Subcutaneous adipose tissue (tissue), 4 donors: ENCODE results near the gene POLR2E. TPM values are rescaled to one million over a fixed set of nuclear protein-coding genes. Genes with fewer than 3 reads are reported as not detected.

Experiments
- CTCF ChIP-seq: fragments of 450-650 bp; IDR thresholded peaks from one replicate; pipeline ENCODE4 v1.5.1; 2016; ENCODE audit warnings: low read depth, mild to moderate bottlenecking, control low read depth, antibody characterized with exemption, moderate library complexity
- total RNA-seq, 4 donors: library from RNA; depleted of rRNA; stranded (reverse); fragments of >200 nt; gene quantifications; one replicate each; pipeline ENCODE4 v1.1.0, GENCODE V29; 2016

POLR2E gene
- total RNA-seq, 4 donors from 2014 or later: 81.8 to 302 (median 127) TPM

GRCh38 chr19:1041272-1041834 is 53.8 kb downstream of the POLR2E start:
- no peak for TF ChIP-seq CTCF

- TF ChIP-seq CTCF: no peak
These were observed 54.5 kb downstream of the POLR2E start for GRCh38 chr19:1040476-1041271.

- TF ChIP-seq CTCF: no peak
These were observed 55.3 kb downstream of the POLR2E start, which contains the start of gene ABCA7 for GRCh38 chr19:1039646-1040475. ABCA7 (plus strand) TSS chr19:1040107; CDS start chr19:1041362, 1,255 bp downstream.

- no peak for TF ChIP-seq CTCF
These were observed 56.1 kb downstream of the POLR2E start for GRCh38 chr19:1038978-1039645.

GRCh38 chr19:1037621-1038064 is 57.5 kb downstream of the POLR2E start:
- no peak for TF ChIP-seq CTCF

Other genes with a start within 250 kb of the POLR2E start
- gene ELANE, start 243.1 kb downstream of the POLR2E start, total RNA-seq: 1 to 10 TPM in 2 of 4 donors, not detected in 2; 2.4 to 2.8 TPM
- 1,000 to 10,000 TPM; 1,847 to 6,869 (median 2,488) TPM for gene CFD, start 235.7 kb downstream of the POLR2E start, total RNA-seq
- gene MED16, start 202.2 kb downstream of the POLR2E start, total RNA-seq: 10 to 100 TPM; 18.4 to 38.4 (median 19.2) TPM
- gene RNU6-9, start 201.9 kb downstream of the POLR2E start, total RNA-seq: not detected
- 10 to 100 TPM; 24.1 to 37.3 (median 26.8) TPM for gene R3HDM4, start 182.2 kb downstream of the POLR2E start, total RNA-seq
- gene KISS1R, start 178.0 kb downstream of the POLR2E start, total RNA-seq: not detected
- gene ARID3A, start 169.3 kb downstream of the POLR2E start, total RNA-seq: 10 to 100 TPM in 2 of 4 donors, 1 to 10 TPM in 2; 5.5 to 13.9 (median 9.2) TPM
- gene WDR18, start 111.0 kb downstream of the POLR2E start, total RNA-seq: 10 to 100 TPM; 18.9 to 58.6 (median 30.7) TPM
- not detected for gene GRIN3B, start 95.0 kb downstream of the POLR2E start, total RNA-seq
- gene TMEM259, start 74.3 kb downstream of the POLR2E start, total RNA-seq: 100 to 1,000 TPM in 2 of 4 donors, 10 to 100 TPM in 2; 65.1 to 193 (median 94.0) TPM
- gene RNU6-2, start 73.9 kb downstream of the POLR2E start, total RNA-seq: not detected
- 10 to 100 TPM; 32.1 to 86.8 (median 52.2) TPM for gene CNN2, start 68.8 kb downstream of the POLR2E start, total RNA-seq
- gene ABCA7, start 55.3 kb downstream of the POLR2E start, total RNA-seq: 10 to 100 TPM in 3 of 4 donors, 1 to 10 TPM in 1; 3.4 to 35.2 (median 12.2) TPM
- gene ARHGAP45, start 28.2 kb downstream of the POLR2E start, total RNA-seq: 10 to 100 TPM; 31.3 to 52.5 (median 44.0) TPM
- 1,000 to 10,000 TPM; 1,089 to 2,299 (median 1,463) TPM for gene GPX4, start 8.6 kb upstream of the POLR2E start, total RNA-seq
- gene SBNO2, start 78.9 kb upstream of the POLR2E start, total RNA-seq: 10 to 100 TPM; 13.4 to 51.2 (median 19.1) TPM
- 10 to 100 TPM; 22.8 to 71.8 (median 31.9) TPM for gene STK11, start 110.4 kb upstream of the POLR2E start, total RNA-seq
- gene CBARP, start 142.6 kb upstream of the POLR2E start, total RNA-seq: 1 to 10 TPM in 1 of 4 donors, under 1 TPM in 1, not detected in 2; 0.57 to 1.1 TPM
- gene ATP5F1D, start 146.4 kb upstream of the POLR2E start, total RNA-seq: 100 to 1,000 TPM in 1 of 4 donors, 10 to 100 TPM in 3; 47.9 to 118 (median 66.1) TPM
- gene MIDN, start 153.2 kb upstream of the POLR2E start, total RNA-seq: 10 to 100 TPM in 2 of 4 donors, 1 to 10 TPM in 2; 8.0 to 43.1 (median 12.2) TPM
- gene CIRBP, start 174.0 kb upstream of the POLR2E start, total RNA-seq: 100 to 1,000 TPM; 159 to 753 (median 413) TPM
- gene FAM174C, start 180.2 kb upstream of the POLR2E start, total RNA-seq: 10 to 100 TPM; 37.4 to 76.7 (median 46.7) TPM
- gene EFNA2, start 190.5 kb upstream of the POLR2E start, total RNA-seq: not detected